ENCODE results near the gene SCN11A.

SCN11A gene

DNA sequence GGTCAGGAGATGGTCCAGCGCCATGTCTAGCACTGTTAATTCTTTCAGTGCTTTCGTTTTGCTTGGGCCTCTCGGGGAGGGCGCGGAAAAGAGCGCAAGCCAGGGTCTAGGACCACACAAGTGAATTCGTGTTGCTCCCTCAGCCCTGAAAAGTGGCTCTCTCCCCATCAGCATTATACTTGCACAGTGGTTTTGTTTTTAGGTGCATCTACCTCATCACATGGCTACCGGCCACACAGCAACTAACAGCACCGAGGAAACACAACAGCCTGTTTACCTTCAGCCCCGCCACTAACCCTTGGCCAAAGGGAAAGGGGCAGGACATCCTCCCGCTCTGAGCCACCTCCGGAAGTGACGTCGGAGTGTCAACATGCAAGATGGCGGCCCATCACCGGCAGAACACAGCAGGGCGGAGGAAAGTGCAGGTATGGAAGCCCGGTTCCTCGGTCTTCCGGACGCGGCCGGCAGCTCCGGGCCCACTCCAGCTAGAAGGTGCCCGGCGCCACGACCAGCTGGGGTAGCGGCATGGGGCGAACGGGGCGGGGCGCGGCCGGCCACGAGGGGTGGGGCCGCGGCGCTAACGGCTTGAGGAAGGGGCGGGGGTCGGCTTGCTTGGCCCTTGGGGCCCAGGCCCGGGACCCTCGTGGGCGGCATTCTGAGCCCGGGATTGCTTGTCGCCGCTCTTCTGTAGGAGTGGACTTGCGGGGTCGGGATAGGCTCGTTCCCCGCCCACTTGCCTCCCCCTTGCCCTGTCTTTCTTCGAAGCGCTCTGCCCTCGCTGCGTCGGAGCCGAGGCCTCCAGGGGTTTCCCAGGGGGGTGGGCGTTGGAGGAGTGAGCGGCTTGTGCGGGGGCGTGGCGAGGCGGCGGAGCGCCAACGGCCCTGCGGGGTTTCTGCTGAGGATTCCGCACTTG lies at the start of gene SCN11A, which contains the start of gene WDR48:
TSS of gene SCN11A (minus strand) at position 296 of the 913 bp plus-strand sequence. CDS start 101,582 bp downstream, outside the sequence.
TSS of gene WDR48 (plus strand) at position 368 of the 913 bp plus-strand sequence. CDS start at position 378, 10 bp downstream.
- Histone ChIP-seq H3K9ac (ENCODE audit: low read length) (peak within 1 kb of the TSS; percentile 91), H3K27ac (ENCODE audit: low read length) (peak within 1 kb of the TSS; percentile 98), H3K4me1 (ENCODE audit: control insufficient read depth, low read depth, low read length) (peaks cover 7% of the 10 kb centered on the region), H3K36me3 (ENCODE audit: control insufficient read depth, low read depth, low read length) (no peaks in the 10 kb centered on the region), H3K9me3 (ENCODE audit: control insufficient read depth, low read depth, low read length) (no peaks in the 10 kb centered on the region), H3K27me3 (ENCODE audit: control insufficient read depth, insufficient read depth, low read length) (no peaks in the 10 kb centered on the region), H3K4me3 (ENCODE audit: low read length) (peak within 1 kb of the TSS; percentile 91)

DNA sequence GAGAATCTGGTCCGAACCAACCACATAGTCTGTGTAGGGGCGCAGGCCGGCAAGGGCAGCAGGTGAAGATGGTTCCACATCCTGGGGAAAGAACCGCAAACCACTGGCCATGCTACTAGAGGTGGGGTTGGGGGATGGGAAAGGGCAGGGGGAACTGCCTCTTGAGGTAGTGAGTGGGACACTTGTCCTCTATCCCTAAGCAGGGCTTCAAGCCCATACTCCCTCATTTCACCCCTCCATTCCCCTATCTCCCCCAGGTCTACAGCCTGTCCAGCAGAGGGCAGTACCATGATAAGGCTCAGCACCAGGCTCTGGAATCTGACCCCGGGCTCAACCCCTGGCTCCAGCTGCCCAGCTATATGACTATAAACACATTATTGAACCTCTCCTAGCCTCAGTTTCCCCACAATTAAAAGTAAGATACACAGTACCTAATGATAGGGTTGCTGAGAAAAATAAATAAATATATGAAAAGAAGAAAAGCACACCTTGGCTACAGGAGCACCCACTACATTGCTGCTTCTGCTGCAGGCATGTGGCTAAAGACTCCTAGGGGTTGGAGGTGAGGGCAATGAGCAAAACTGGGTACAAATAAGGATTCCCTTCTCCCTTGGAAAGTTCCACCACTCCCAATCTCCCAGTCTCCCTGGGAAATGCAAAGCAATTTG lies 49.4 kb upstream of the SCN11A start:
- no peak overlapping the region for H3K4me3 ChIP-seq (ENCODE audit: low read length)
- no peaks in the 10 kb centered on the region for H3K9me3 ChIP-seq (ENCODE audit: control insufficient read depth, low read depth, low read length)
- H3K4me1 ChIP-seq (ENCODE audit: control insufficient read depth, low read depth, low read length): peaks cover 2% of the 10 kb centered on the region
- H3K27me3 ChIP-seq (ENCODE audit: control insufficient read depth, insufficient read depth, low read length): peaks cover 3% of the 10 kb centered on the region
- H3K9ac ChIP-seq (ENCODE audit: low read length): no peak overlapping the region
- H3K36me3 ChIP-seq (ENCODE audit: control insufficient read depth, low read depth, low read length): peaks cover 23% of the 10 kb centered on the region
- H3K27ac ChIP-seq (ENCODE audit: low read length): no peak overlapping the region

DNA sequence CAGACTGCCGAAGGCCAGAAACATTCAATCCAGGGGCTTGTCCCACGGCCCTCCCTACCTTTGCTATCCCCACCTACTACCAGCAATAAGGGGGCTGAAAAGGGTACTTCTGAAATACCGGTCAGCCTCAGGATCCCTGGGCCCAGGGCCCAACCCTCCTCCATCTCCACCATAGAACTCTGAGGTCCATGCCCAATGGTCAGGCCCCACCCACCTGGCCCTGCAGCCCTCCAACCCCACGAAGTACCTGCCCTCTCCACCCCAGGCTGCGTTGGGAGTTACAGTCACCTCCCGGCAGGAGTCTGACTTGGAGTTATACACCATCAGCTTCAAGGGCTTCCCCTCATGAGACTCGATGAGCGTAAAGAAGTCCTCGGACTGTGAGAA lies 48.7 kb upstream of the SCN11A start:
- no peak overlapping the region for H3K9ac ChIP-seq (ENCODE audit: low read length)
- H3K4me3 ChIP-seq (ENCODE audit: low read length): no peak overlapping the region

DNA sequence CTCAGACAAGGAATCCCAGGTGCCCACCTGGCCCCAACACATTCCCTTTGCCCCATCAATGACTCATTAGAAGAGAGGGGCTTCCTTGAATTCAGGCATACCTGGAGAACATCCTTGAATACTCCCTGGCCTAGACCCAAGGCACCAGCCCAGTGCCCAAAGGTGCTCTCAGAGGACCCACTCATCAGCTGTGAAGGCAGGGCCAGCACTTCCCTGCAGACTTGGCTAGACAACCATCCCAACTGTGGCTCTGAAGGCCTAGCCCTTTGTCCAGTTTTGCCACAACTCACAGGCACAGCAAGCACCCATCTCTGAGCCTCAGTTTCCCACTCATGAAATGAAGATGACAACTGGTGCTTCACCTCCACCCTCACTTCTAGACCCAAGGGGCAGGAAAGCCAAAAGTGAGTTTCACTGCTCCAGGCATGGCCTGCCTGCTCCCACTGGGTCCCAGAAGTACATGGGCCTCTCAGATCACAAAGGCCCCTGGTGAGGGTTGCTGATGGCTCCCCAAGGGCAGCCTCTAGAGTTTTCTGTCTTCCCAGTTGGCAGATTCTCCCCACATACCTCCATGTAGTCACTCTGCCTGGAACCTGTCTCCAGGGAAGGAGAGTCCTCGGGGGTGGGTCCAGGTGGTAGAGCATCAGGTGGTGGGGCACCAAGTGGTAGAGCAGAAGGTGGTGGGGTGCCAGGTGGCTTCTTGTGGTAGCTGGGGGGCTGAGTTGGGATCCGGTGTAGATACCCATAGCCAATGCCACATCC lies 48.2 kb upstream of the SCN11A start:
- H3K9me3 ChIP-seq (ENCODE audit: control insufficient read depth, low read depth, low read length): no peaks in the 10 kb centered on the region
- no peak overlapping the region for H3K4me3 ChIP-seq (ENCODE audit: low read length)
- no peak overlapping the region for H3K9ac ChIP-seq (ENCODE audit: low read length)
- H3K4me1 ChIP-seq (ENCODE audit: control insufficient read depth, low read depth, low read length): no peaks in the 10 kb centered on the region
- peaks cover 35% of the 10 kb centered on the region for H3K36me3 ChIP-seq (ENCODE audit: control insufficient read depth, low read depth, low read length)
- no peak overlapping the region for H3K27ac ChIP-seq (ENCODE audit: low read length)
- H3K27me3 ChIP-seq (ENCODE audit: control insufficient read depth, insufficient read depth, low read length): no peaks in the 10 kb centered on the region

More for the DNA sequence above, 48.7 kb upstream of the SCN11A start:
- Histone ChIP-seq H3K4me1 (ENCODE audit: control insufficient read depth, low read depth, low read length) (no peaks in the 10 kb centered on the region), H3K36me3 (ENCODE audit: control insufficient read depth, low read depth, low read length) (peaks cover 29% of the 10 kb centered on the region), H3K27ac (ENCODE audit: low read length) (no peak overlapping the region), H3K27me3 (ENCODE audit: control insufficient read depth, insufficient read depth, low read length) (no peaks in the 10 kb centered on the region), H3K9me3 (ENCODE audit: control insufficient read depth, low read depth, low read length) (no peaks in the 10 kb centered on the region)

DNA sequence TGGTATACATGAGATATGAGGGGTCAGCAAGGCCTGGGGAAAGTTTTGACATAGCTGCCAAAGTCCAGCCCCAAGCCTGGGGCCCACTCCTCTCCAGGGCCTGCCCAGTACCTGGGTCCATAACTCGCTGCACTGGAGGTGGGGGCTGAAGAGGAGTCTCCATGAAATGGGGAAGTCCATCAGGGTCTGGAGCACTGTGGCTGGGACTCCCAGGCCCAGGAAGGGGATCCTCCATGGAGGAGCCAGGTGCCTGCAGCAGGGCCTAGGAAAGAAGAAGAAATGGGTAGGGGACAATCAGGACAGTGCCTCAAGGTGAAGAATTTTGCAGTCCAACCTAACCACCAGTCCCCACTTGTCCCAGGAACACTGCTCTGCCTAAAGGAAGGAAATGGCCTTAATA lies 47.5 kb upstream of the SCN11A start:
- no peaks in the 10 kb centered on the region for H3K9me3 ChIP-seq (ENCODE audit: control insufficient read depth, low read depth, low read length)
- H3K4me3 ChIP-seq (ENCODE audit: low read length): no peak overlapping the region
- H3K9ac ChIP-seq (ENCODE audit: low read length): no peak overlapping the region
- H3K36me3 ChIP-seq (ENCODE audit: control insufficient read depth, low read depth, low read length): peaks cover 42% of the 10 kb centered on the region
- H3K27ac ChIP-seq (ENCODE audit: low read length): no peak overlapping the region
- H3K27me3 ChIP-seq (ENCODE audit: control insufficient read depth, insufficient read depth, low read length): no peaks in the 10 kb centered on the region
- no peaks in the 10 kb centered on the region for H3K4me1 ChIP-seq (ENCODE audit: control insufficient read depth, low read depth, low read length)

DNA sequence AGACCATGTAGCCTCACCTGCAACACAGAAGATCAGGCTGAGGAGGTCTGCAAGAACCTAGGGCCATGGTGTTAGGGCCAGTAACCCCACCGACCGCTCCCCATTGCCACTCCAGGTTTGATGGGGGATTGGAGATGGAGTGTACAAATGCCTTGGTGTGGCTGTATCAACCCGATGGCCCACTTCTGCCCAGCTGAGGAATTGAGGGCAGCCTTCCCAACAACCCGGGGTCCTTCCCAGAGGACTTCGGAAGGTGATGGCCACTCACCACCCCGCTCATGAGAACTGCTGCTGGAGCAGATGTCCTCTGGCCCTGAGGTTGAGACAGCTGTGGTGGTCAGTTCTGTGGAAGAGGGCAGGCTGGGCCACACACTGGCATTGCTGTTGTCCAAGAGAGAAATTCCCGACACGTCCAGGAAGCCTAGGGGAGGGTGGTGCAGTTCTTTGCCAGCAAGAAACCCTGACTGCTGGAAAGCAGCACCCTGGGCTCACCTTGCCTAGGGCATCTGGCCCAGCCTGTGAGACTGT lies 46.8 kb upstream of the SCN11A start:
- no peak overlapping the region for H3K9ac ChIP-seq (ENCODE audit: low read length)
- H3K27me3 ChIP-seq (ENCODE audit: control insufficient read depth, insufficient read depth, low read length): no peaks in the 10 kb centered on the region
- no peak overlapping the region for H3K27ac ChIP-seq (ENCODE audit: low read length)
- peaks cover 48% of the 10 kb centered on the region for H3K36me3 ChIP-seq (ENCODE audit: control insufficient read depth, low read depth, low read length)
- H3K4me3 ChIP-seq (ENCODE audit: low read length): no peak overlapping the region
- no peaks in the 10 kb centered on the region for H3K4me1 ChIP-seq (ENCODE audit: control insufficient read depth, low read depth, low read length)
- no peaks in the 10 kb centered on the region for H3K9me3 ChIP-seq (ENCODE audit: control insufficient read depth, low read depth, low read length)

DNA sequence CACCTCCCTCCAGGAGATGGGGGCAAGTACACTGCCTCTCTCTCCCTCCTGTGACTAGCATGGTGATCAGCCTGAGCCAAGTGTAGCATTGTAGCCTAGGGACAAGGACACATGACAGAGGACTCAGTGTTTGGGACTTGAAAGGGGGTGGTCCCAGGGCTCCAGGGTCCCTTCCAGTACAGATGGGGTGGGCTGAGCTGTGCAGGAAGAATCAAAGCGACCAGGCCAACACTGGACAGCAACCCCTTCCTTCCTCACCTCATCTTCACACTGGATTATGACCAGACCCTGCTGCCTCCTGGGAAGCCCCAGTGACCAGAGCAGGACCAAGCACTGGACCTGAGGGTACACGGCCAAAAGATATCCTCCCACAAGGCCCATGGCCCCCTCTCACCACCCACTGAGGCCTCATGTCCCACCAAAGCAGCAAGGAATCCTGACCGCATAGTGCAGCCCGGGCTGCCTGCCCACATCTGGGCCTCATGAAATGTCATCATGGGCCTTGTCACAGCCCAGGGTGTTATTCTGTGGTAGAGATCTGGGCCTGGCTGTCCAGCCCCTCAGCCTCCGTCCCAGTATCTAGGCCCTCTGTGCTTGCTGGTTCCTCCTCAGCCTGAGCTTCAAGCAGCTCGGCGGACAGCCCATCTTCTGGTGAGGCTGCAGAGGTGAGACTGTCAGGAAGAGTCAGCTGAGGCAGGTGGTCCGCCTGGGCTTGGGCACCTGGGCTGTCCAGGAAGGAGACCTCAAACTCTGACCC lies 46.1 kb upstream of the SCN11A start:
- H3K4me1 ChIP-seq (ENCODE audit: control insufficient read depth, low read depth, low read length): no peaks in the 10 kb centered on the region
- no peak overlapping the region for H3K27ac ChIP-seq (ENCODE audit: low read length)
- no peaks in the 10 kb centered on the region for H3K27me3 ChIP-seq (ENCODE audit: control insufficient read depth, insufficient read depth, low read length)
- H3K9ac ChIP-seq (ENCODE audit: low read length): no peak overlapping the region
- peaks cover 51% of the 10 kb centered on the region for H3K36me3 ChIP-seq (ENCODE audit: control insufficient read depth, low read depth, low read length)
- no peak overlapping the region for H3K4me3 ChIP-seq (ENCODE audit: low read length)
- H3K9me3 ChIP-seq (ENCODE audit: control insufficient read depth, low read depth, low read length): no peaks in the 10 kb centered on the region

DNA sequence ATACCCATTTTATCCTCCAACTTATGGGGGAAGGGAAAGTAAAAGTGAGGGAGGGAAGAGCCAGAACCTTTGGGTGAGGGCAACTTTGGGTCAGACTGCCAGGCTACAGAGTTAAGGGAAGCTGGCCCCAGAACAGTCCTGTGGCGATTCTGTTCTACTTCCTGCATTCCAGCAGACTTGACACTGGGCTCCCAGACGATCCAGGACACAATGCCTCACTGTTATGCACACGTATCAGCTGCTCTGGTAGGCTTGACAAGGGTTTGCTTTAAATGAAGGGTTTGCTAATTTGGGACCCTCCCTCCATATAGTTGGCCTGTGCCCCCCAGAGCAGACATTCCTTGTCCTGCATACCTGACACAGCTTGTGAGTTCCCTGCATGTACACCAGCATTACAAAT lies 45.0 kb upstream of the SCN11A start:
- no peak overlapping the region for H3K4me3 ChIP-seq (ENCODE audit: low read length)
- no peaks in the 10 kb centered on the region for H3K9me3 ChIP-seq (ENCODE audit: control insufficient read depth, low read depth, low read length)
- H3K9ac ChIP-seq (ENCODE audit: low read length): no peak overlapping the region
- H3K27ac ChIP-seq (ENCODE audit: low read length): no peak overlapping the region
- no peaks in the 10 kb centered on the region for H3K4me1 ChIP-seq (ENCODE audit: control insufficient read depth, low read depth, low read length)
- no peaks in the 10 kb centered on the region for H3K27me3 ChIP-seq (ENCODE audit: control insufficient read depth, insufficient read depth, low read length)
- peaks cover 54% of the 10 kb centered on the region for H3K36me3 ChIP-seq (ENCODE audit: control insufficient read depth, low read depth, low read length)

DNA sequence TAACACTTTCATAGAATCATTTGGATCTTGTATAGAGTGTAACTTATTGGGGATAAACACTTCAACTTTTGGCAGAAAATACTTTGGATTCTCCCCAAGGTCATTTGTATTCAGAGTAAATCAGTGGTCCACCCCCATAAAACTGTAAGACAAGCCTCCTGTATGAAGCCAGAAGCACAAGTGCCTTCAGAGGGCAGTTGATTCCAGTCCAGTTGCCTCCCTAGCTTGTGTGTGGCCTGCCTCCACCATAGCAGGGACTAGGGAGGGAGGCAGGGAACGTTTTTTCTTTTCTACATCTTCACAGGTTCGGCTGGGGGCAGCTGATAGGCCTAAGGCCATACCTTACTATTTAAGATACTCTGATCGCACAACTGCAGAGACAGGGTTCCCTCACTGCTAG lies 44.0 kb upstream of the SCN11A start:
- Histone ChIP-seq H3K27me3 (ENCODE audit: control insufficient read depth, insufficient read depth, low read length) (no peaks in the 10 kb centered on the region), H3K9me3 (ENCODE audit: control insufficient read depth, low read depth, low read length) (no peaks in the 10 kb centered on the region), H3K4me1 (ENCODE audit: control insufficient read depth, low read depth, low read length) (no peaks in the 10 kb centered on the region), H3K4me3 (ENCODE audit: low read length) (no peak overlapping the region), H3K9ac (ENCODE audit: low read length) (no peak overlapping the region), H3K36me3 (ENCODE audit: control insufficient read depth, low read depth, low read length) (peaks cover 62% of the 10 kb centered on the region), H3K27ac (ENCODE audit: low read length) (no peak overlapping the region)

DNA sequence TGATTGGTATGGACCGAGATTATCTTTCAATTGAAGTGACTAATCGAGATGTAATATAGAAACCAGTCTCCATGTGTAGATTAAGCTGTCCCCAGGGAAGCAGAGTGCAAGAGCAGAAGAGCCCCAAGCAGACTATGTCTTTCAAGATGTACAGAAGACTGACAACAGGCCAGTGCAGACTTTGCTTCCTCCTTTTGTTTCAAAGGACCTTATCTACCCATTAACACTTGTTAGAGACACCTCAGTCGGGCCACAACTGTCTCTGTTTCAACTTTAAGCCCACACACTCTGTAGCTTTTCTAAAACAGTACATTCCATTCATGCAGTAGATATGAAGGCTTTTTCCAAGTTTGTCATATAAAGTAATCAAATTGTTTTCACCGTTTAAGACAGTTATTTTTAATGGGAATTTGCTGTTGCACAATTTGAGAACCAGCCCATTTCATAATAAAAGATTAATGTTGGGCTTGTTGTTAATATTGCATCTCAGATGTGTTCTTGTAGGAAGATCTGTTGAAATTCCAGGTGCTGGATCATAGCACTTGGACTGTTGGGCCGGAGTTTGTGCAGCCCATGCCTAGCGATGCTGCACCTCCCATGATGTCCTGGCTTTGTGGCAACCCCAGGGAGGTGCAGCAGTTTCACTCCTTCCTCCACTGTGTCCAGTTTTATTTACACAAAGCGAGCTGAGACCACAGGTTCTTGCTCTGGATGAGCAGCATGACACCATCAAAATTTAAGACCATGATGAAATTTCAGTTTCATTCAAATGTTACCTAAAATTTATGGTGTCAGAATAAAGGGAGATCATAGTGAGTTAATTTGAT lies 43.3 kb upstream of the SCN11A start:
- peaks cover 67% of the 10 kb centered on the region for H3K36me3 ChIP-seq (ENCODE audit: control insufficient read depth, low read depth, low read length)
- no peaks in the 10 kb centered on the region for H3K9me3 ChIP-seq (ENCODE audit: control insufficient read depth, low read depth, low read length)

More for the DNA sequence above, 43.3 kb upstream of the SCN11A start:
- Histone ChIP-seq H3K4me3 (ENCODE audit: low read length) (no peak overlapping the region), H3K27me3 (ENCODE audit: control insufficient read depth, insufficient read depth, low read length) (no peaks in the 10 kb centered on the region), H3K4me1 (ENCODE audit: control insufficient read depth, low read depth, low read length) (no peaks in the 10 kb centered on the region), H3K27ac (ENCODE audit: low read length) (no peak overlapping the region), H3K9ac (ENCODE audit: low read length) (no peak overlapping the region)
